ENCODE measurements around the gene KLF12.

The KLF12 gene

GRCh38 chr13:74092711-74093110 is 41.5 kb downstream of the KLF12 start:
- no peaks in the 10 kb centered on the region for H3K27me3 ChIP-seq (ENCODE audit: control insufficient read depth, insufficient read depth, low read length)
- H3K9ac ChIP-seq (ENCODE audit: low read length) = no peak overlapping the region
- H3K4me3 ChIP-seq (ENCODE audit: low read length) = no peak overlapping the region
- H3K9me3 ChIP-seq (ENCODE audit: control insufficient read depth, low read length) = no peaks in the 10 kb centered on the region
- H3K36me3 ChIP-seq (ENCODE audit: control insufficient read depth, insufficient read depth, low read length) = no peaks in the 10 kb centered on the region
- H3K4me1 ChIP-seq (ENCODE audit: control insufficient read depth, insufficient read depth, low read length) = no peaks in the 10 kb centered on the region

GRCh38 chr13:74090869-74091605 is 43.2 kb downstream of the KLF12 start:
- Histone ChIP-seq H3K27me3 (ENCODE audit: control insufficient read depth, insufficient read depth, low read length) (no peaks in the 10 kb centered on the region), H3K9ac (ENCODE audit: low read length) (no peak overlapping the region), H3K4me1 (ENCODE audit: control insufficient read depth, insufficient read depth, low read length) (no peaks in the 10 kb centered on the region), H3K4me3 (ENCODE audit: low read length) (no peak overlapping the region), H3K36me3 (ENCODE audit: control insufficient read depth, insufficient read depth, low read length) (no peaks in the 10 kb centered on the region), H3K9me3 (ENCODE audit: control insufficient read depth, low read length) (no peaks in the 10 kb centered on the region)

- H3K4me3 ChIP-seq (ENCODE audit: low read length) = no peak overlapping the region
- H3K4me1 ChIP-seq (ENCODE audit: control insufficient read depth, insufficient read depth, low read length) = no peaks in the 10 kb centered on the region
- H3K27me3 ChIP-seq (ENCODE audit: control insufficient read depth, insufficient read depth, low read length) = no peaks in the 10 kb centered on the region
Measured at GRCh38 chr13:74090397-74090796, 43.8 kb downstream of the KLF12 start.

GRCh38 chr13:74087357-74087756 is 46.8 kb downstream of the KLF12 start:
- Histone ChIP-seq H3K4me3 (ENCODE audit: low read length) (no peak overlapping the region), H3K9me3 (ENCODE audit: control insufficient read depth, low read length) (no peaks in the 10 kb centered on the region), H3K4me1 (ENCODE audit: control insufficient read depth, insufficient read depth, low read length) (no peaks in the 10 kb centered on the region), H3K27me3 (ENCODE audit: control insufficient read depth, insufficient read depth, low read length) (no peaks in the 10 kb centered on the region), H3K36me3 (ENCODE audit: control insufficient read depth, insufficient read depth, low read length) (no peaks in the 10 kb centered on the region), H3K9ac (ENCODE audit: low read length) (no peak overlapping the region)

More at GRCh38 chr13:74090397-74090796, 43.8 kb downstream of the KLF12 start:
- no peak overlapping the region for H3K9ac ChIP-seq (ENCODE audit: low read length)
- no peaks in the 10 kb centered on the region for H3K36me3 ChIP-seq (ENCODE audit: control insufficient read depth, insufficient read depth, low read length)
- H3K9me3 ChIP-seq (ENCODE audit: control insufficient read depth, low read length) = no peaks in the 10 kb centered on the region

Measured in mucosa of stomach (tissue), 1 donor.